ENCODE measurements around the gene EFHD2.
A peak's percentile ranks its signal among the peaks of the same experiment; 100 is the strongest.
"Not testable (repeated sequence)": the region's sequence is repeated elsewhere in the genome, so short reads cannot be mapped to it uniquely, and the experiment has no call there.

EFHD2 gene

DNA sequence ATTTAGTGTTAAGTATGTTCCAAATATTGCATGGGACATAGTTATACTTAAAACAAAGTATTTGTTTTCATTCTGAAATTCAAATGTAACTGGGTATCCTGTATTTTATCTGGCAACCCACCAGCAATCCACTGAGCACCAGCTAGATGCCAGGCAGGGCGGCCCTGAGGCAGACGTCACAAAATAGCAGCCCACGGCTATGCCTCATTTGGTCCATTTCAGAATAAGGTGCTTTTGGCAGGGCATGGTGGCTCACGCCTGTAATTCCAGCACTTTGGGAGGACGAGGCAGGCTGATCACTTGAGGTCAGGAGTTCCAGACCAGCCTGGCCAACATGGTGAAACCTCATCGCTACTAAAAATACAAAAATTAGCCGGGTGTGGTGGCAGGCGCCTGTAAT is 19.9 kb upstream of the EFHD2 start:
- DNase-seq: not testable (repeated sequence)

- no peak for DNase-seq
Observed at GRCh38 chr1:15390667-15391066, 19.0 kb upstream of the EFHD2 start.

DNA sequence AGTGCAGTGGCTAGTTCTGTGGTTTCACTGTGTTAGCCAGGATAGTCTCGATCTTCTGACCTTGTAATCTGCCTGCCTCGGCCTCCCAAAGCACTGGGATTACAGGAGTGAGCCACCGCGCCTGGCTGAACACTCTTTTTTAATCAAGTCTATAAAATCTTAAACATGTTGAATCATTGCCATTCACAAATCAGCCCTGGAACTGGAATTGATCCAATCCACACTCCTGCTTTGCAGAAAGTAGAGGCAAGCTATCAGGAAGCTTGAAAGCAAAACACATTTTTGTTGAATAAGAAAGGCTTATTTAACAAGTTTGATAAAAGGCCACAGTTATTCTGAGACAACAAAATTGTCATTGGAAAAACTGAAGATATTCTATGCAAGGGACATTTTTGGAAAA is 18.3 kb upstream of the EFHD2 start:
- DNase-seq: no peak

- no peak for DNase-seq
Observed at GRCh38 chr1:15393475-15394257, 16.0 kb upstream of the EFHD2 start.

DNA sequence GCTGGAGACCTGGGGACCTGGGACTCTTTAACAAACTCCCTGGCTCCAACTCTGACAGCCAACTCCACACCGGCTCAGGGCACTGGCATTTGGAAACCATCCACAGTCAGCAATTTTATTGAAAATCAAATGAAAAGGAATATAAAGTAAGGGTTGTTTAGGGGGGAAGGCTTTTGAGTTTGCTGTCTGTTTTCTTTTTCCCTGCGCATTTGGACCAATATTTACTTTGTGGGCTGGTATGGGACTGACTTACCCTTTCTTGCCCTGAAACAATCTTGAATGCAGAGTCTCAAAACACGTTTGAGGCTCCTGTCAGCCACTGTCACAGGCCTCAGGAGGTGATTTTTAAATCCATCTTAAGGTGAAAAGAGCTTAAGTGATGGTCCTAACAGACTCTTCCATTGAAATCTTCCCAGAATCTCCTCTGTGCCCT is 15.4 kb upstream of the EFHD2 start:
- no peak for DNase-seq

DNA sequence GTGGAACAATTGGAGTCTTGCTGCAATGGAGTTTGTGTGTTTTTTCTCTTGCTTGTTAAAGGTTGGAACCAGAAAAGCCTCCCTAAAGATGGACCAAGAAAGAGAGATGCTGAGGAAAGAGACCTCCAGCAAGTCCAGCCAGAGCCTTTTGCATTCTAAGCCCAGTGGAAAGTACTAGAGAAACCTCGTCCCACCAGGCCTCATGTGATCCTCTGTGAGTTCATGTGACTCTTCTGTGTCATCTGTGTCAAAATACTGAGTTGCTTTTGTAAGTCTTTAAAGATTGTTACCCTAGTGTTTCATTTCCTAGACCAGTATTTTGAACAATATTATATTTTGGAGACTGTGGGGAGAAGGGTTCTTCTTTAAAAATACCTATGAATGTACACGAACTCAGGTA is 12.5 kb upstream of the EFHD2 start:
- DNase-seq: no peak

- no peak for DNase-seq
Observed at GRCh38 chr1:15399710-15400109, 10.0 kb upstream of the EFHD2 start.

GRCh38 chr1:15400627-15401026 is 9.1 kb upstream of the EFHD2 start:
- DNase-seq: peak; percentile 95

- no peak for DNase-seq
Observed at GRCh38 chr1:15401391-15402055, 8.2 kb upstream of the EFHD2 start.

DNA sequence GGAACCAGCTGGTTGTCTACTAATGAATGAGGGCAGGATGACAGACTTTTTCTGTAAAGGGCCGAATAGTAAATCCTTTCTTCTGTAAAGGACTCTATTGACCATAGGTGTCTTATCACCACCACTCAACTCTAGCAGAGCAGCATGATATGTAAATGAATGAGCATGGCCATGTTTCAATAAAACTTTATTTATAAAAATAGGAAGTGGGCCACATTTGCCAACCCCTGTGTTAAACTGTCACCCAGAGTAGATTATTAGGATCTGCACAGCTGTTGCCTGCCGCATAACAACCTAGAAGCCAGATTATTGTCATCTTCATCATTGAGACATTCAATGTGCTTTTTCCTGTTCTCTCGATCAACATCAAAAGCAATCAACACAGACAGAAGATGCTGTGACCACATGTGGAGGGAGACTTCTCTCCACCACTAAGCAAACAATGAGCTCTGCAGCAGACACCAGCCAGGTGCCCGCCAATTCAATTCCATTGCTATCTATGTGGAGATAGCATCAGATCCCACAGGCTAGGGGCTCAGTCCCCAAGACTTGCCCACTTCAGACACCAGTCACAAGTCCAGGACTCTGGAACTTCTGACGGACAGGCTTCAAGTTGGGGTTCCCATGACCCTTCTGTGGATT is 6.8 kb upstream of the EFHD2 start:
- peak; percentile 61 for DNase-seq

DNA sequence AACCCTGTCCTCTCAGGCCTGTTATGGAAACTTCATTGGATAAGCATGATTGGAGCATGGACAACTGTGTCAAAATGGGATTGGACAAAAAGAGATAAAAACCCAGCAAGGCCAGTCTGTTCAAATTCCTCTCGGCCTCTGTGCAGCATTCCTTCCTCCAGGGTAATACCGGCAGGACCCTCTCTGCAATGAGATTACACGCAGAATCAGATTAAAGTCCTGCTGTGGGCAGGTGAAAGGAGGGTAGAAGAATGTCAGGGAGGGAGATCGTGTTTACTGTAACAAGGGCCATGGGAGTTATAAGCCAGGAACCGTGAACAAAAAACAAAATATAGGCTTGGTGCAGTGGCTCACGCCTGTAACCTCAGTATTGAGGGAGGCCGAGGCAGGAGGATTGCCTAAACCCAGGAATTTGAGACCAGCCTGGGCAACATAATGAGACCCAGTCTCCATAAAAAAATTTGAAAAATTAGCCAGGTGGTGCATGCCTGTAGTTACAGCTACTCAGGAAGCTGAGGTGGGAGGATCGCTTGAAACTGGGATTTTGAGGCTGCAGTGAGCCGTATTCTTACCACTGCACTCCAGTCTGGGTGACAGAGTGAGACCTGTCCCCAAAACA is 5.6 kb upstream of the EFHD2 start:
- no peak for DNase-seq

GRCh38 chr1:15405106-15405850 is 4.4 kb upstream of the EFHD2 start:
- no peak for DNase-seq

- no peak for DNase-seq
Observed at GRCh38 chr1:15406614-15407559, 2.8 kb upstream of the EFHD2 start.

GRCh38 chr1:15407580-15407979 is 2.1 kb upstream of the EFHD2 start:
- no peak for DNase-seq

- no peak for DNase-seq
Observed at GRCh38 chr1:15408890-15409387, 749 bp upstream of the EFHD2 start.

- DNase-seq: no peak
Observed at GRCh38 chr1:15410223-15410883, 665 bp downstream of the EFHD2 start.

DNA sequence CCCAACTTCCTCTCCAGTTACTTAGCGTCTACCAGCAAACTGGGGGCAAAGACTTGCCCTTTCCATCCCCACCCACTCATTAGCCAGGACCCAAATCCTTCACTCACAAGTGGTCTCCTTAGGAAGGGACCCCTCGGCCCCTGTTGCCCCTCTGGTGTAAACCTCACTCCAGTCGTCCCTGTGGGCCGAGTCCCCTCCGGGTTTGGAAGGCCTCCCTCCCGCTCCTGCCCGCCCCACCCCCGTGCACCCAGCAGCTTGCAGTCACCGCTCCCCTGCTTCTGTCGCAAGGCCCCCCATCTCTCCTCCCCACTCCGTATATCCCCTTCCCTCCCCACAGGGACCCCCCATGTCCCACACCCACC is 1.2 kb downstream of the EFHD2 start:
- no peak for DNase-seq

GRCh38 chr1:15411593-15412137 is 2.0 kb downstream of the EFHD2 start:
- no peak for DNase-seq

DNA sequence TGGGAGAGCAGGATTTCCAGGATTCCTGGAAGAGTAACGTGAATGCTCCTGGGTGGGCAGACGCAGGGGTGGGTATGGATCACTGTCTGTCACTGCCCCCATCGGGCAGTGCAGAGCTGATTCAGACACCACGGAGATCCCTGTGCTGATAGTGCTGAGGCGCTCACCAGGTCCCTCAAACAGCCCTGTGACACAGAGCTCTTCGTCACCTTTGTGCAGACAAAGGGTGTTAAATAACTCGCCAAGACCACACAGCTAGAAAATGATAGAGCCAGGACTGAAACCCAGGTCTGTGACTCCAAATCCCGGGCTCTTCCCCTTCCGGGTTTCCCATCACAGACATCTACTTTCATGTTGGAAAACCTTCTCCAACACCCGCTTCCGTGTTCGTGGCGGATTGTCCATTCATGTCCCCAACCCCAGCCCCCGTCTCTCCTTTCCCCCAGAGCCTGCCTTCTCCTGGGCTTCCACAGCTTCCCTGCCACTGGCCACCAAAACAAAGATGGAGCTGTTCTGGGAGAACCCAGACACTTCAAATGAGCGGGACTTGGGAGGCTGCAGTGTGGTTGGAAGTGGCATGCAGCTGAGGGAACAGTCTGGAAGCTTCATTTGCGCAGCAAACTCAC is 2.6 kb downstream of the EFHD2 start:
- no peak for DNase-seq

DNA sequence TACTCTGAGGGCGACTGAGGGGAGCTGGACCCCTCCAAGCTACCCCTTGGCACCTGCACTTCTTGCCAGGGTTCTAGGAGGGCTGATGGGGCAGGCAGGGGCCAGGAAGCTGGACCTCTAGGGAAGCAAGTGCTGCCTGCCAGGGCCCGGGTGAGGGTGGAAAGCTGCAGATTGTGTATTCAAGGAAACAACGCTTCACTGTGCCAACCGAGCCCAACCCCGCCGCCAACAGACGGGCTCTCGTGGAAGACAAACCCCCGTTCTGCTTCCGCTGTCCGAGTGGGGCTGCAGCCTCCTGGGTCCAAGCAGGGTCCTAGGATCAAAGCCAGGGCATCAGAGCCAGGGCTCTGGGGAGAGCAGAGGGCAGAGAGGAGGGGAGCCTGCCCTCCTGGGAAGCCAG is 3.2 kb downstream of the EFHD2 start:
- no peak for DNase-seq

All from NCI-H345 (cell line).